Tibial nerve (tissue), 4 donors: Measurements from ENCODE around the gene POSTN. TPM values are rescaled to one million over a fixed set of nuclear protein-coding genes. Genes with fewer than 3 reads are reported as not detected.

Experiments
- DNase-seq, 2 donors: peaks; one replicate each; pipeline ENCODE4 v3.0.0-alpha.2; 2019; ENCODE audit warnings: low spot score in 2 of 2
- H3K27ac ChIP-seq, 4 donors: fragments of 200-600 bp; sonication (generic) in 3 of 4; one replicate each; pipeline ENCODE4 v1.5.1; 2017 to 2019; ENCODE audit warnings: mild to moderate bottlenecking in 1 of 4
- H3K27me3 ChIP-seq, 2 donors: fragments of 200-600 bp; sonication (generic) in 1 of 2; one replicate each; pipeline versions ENCODE4 v1.5.1 to v1.6.0; 2017 to 2019
- H3K36me3 ChIP-seq, 3 donors: fragments of 200-600 bp; sonication (generic); one replicate each; pipeline ENCODE4 v1.5.1; 2018 to 2019
- H3K4me1 ChIP-seq, 4 donors: fragments of 200-600 bp; sonication (generic) in 3 of 4; one replicate each; pipeline ENCODE4 v1.5.1; 2017 to 2019
- H3K4me3 ChIP-seq, 4 donors: fragments of 200-600 bp; sonication (generic) in 3 of 4; one replicate each; pipeline ENCODE4 v1.5.1; 2017 to 2019; ENCODE audit warnings: mild to moderate bottlenecking in 1 of 4, moderate library complexity in 1 of 4
- H3K9me3 ChIP-seq, 4 donors: fragments of 200-600 bp; sonication (generic) in 3 of 4; one replicate each; pipeline ENCODE4 v1.5.1; 2017 to 2019
- EP300 ChIP-seq, 2 donors: sonication (generic); formaldehyde crosslinking; IDR thresholded peaks; one replicate each; pipeline ENCODE4 v1.6.1; 2017; ENCODE audit warnings: antibody characterized with exemption in 2 of 2, mild to moderate bottlenecking in 1 of 2
- POLR2A ChIP-seq, 2 donors: fragments of 450-650 bp; IDR thresholded peaks; one replicate each; pipeline ENCODE4 v1.6.1; 2017; ENCODE audit warnings: antibody characterized with exemption in 2 of 2, mild to moderate bottlenecking in 2 of 2, moderate library complexity in 2 of 2
- WGBS, 2 donors: methylation state at CpG; one replicate each; pipeline ENCODE4 v1.1.5; 2018; 5-methylcytosine and 5-hydroxymethylcytosine counted together
- total RNA-seq, 4 donors: library from RNA; depleted of rRNA; stranded (reverse); fragments of >200 nt; gene quantifications; one replicate each; pipeline ENCODE4 v1.1.0, GENCODE V29; 2016
- TF ChIP-seq, protein P1 (sequence below), 5 experiments: fragments of 200-600 bp in 3 of 5; fragments of 450-650 bp in 2 of 5; sonication (generic) in 3 of 5; IDR thresholded peaks; one replicate each; pipeline ENCODE4 v1.5.1; 2016 to 2019; ENCODE audit warnings: antibody characterized with exemption in 5 of 5, mild to moderate bottlenecking in 3 of 5, moderate library complexity in 2 of 5

The POSTN gene
- total RNA-seq, 4 donors from 2014 or later, result 33.7 to 152 (median 70.7) TPM

DNA sequence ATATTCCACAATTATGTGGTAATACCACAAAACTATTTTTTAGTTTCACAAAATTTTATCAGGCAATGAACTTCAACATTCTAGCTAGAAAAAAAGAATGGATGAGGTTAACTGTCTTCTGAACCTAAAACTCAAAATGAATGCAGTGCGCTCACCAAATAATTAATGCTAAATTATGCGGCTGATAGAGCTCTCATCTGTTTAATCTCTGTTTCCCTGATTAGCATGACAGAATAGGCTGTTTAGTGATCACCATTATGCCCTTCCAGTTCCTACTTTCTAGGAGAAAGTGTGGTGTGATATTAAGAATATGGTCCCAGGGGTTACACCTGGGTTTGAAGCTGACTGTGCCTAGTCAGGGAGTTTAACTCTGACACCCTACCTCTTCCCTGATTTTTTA lies 42.8 kb upstream of the POSTN start:
- Histone ChIP-seq H3K4me1 (no peaks in the 10 kb centered on the region), H3K27me3 (no peaks in the 10 kb centered on the region), H3K4me3 (no peak overlapping the region), H3K27ac (no peak overlapping the region), H3K36me3 (no peaks in the 10 kb centered on the region), H3K9me3 (no peaks in the 10 kb centered on the region)
- 95 to 98% methylated on average over 2 of the region's 2 CpGs for WGBS, 2 donors
- TF ChIP-seq, protein P1, sequence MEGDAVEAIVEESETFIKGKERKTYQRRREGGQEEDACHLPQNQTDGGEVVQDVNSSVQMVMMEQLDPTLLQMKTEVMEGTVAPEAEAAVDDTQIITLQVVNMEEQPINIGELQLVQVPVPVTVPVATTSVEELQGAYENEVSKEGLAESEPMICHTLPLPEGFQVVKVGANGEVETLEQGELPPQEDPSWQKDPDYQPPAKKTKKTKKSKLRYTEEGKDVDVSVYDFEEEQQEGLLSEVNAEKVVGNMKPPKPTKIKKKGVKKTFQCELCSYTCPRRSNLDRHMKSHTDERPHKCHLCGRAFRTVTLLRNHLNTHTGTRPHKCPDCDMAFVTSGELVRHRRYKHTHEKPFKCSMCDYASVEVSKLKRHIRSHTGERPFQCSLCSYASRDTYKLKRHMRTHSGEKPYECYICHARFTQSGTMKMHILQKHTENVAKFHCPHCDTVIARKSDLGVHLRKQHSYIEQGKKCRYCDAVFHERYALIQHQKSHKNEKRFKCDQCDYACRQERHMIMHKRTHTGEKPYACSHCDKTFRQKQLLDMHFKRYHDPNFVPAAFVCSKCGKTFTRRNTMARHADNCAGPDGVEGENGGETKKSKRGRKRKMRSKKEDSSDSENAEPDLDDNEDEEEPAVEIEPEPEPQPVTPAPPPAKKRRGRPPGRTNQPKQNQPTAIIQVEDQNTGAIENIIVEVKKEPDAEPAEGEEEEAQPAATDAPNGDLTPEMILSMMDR (IDR thresholded peaks at IDR 0.05), result no peak
- TF ChIP-seq POLR2A (IDR thresholded peaks at IDR 0.05), result no peak
- TF ChIP-seq EP300 (IDR thresholded peaks at IDR 0.05), result no peak
- DNase-seq, result no peak

DNA sequence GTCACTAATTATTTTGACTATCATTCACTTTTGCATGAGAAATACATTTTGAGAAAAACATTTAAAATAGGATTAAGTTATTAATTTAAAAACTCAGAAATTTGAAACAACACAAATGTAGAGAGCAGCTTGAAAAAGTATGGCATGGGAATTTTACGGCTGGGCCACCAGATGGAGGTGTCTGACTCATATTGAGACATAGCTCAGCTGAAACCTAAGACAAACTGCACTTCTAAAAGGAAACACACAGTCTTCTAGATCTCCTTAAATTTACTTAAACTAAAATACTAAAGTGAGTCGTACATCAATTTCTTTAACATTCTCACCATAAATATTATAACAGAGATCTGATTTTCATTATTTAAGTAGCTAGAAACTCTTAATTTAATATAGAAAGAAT lies 41.9 kb upstream of the POSTN start:
- DNase-seq, result no peak
- Histone ChIP-seq H3K36me3 (no peaks in the 10 kb centered on the region), H3K27me3 (no peaks in the 10 kb centered on the region), H3K4me1 (no peaks in the 10 kb centered on the region), H3K9me3 (no peaks in the 10 kb centered on the region), H3K4me3 (no peak overlapping the region), H3K27ac (no peak overlapping the region)
- TF ChIP-seq POLR2A (IDR thresholded peaks at IDR 0.05) (no peak), EP300 (IDR thresholded peaks at IDR 0.05) (no peak)
- TF ChIP-seq, protein P1 (IDR thresholded peaks at IDR 0.05), result peak in 3 of 5 experiments; percentile 7 to 39 (median 32)
- WGBS, 2 donors, result 22 to 24% methylated on average over 2 of the region's 2 CpGs

DNA sequence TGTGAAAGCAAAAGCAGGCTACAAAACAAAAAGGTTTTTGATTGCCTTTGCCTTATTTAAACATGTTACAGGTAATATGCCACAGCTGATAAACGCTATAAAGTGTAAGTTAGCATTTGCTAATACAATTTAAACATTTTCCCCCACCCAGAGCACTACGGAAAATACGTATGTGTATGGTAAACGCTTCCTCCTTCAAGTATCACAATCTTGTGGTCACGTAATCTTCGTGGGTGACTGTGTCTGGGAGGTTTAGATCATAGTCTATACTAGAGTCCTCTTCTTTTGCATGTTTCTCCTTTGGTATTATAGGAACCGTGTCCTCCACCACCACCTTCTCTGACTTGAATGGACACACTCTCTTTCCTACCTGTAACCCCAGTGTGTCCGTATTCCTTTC lies 38.1 kb upstream of the POSTN start:
- H3K4me3 ChIP-seq, result no peak overlapping the region
- DNase-seq, result no peak
- H3K27ac ChIP-seq, result no peak overlapping the region
- H3K27me3 ChIP-seq, result no peaks in the 10 kb centered on the region
- WGBS, 2 donors, result 83 to 87% methylated on average over 8 of the region's 8 CpGs
- TF ChIP-seq EP300 (IDR thresholded peaks at IDR 0.05) (no peak), POLR2A (IDR thresholded peaks at IDR 0.05) (no peak)
- TF ChIP-seq, protein P1 (IDR thresholded peaks at IDR 0.05), result no peak
- no peaks in the 10 kb centered on the region for H3K36me3 ChIP-seq
- no peaks in the 10 kb centered on the region for H3K4me1 ChIP-seq
- no peaks in the 10 kb centered on the region for H3K9me3 ChIP-seq

DNA sequence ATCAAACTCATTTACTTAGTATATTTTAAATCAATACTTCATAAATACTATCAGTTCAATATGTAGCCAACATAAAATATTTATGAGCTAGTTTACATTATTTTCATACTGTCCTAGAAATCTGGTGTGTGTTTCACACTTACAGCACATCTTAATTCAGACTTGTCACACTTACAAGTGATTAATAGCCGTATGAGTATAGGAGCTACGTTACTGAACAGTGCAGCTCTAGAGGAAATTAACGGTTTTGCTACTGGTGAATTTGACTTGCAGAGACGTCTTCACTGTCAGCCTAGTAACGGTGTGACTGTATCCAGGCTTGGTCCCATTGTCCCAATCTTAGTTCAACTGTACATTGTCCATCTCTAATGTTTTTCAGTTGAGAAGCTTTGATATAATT lies 33.7 kb upstream of the POSTN start:
- Histone ChIP-seq H3K4me1 (no peaks in the 10 kb centered on the region), H3K9me3 (no peaks in the 10 kb centered on the region), H3K36me3 (no peaks in the 10 kb centered on the region), H3K27me3 (no peaks in the 10 kb centered on the region), H3K27ac (no peak overlapping the region), H3K4me3 (no peak overlapping the region)
- DNase-seq, result no peak
- TF ChIP-seq, protein P1 (IDR thresholded peaks at IDR 0.05), result no peak
- WGBS, 2 donors, result 57 to 65% methylated on average over 5 of the region's 5 CpGs

DNA sequence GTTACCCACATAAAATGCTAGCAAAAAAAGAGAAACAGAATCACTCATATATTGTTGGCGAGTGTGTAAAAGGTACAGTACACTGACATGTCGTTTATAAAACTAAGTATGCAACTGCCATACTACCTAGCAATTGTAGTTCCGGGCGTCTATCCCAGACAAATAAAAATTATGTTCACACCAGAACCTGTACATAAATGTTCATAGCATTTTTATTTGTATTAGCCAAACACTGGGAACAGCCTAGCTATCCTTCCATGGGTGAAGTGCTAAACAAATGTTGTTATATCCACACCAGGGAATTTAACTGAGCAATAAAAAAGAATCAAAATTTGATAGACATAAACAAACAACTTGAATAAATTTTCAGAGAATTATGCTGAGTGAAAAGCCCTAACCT lies 28.9 kb upstream of the POSTN start:
- 64 to 65% methylated on average over 4 of the region's 4 CpGs for WGBS, 2 donors

GRCh38 chr13:37621811-37622361 lies 23.3 kb upstream of the POSTN start:
- Histone ChIP-seq H3K36me3 (no peaks in the 10 kb centered on the region), H3K27ac (no peak overlapping the region), H3K4me3 (no peak overlapping the region), H3K9me3 (no peaks in the 10 kb centered on the region), H3K27me3 (no peaks in the 10 kb centered on the region), H3K4me1 (no peaks in the 10 kb centered on the region)
- TF ChIP-seq, protein P1 (IDR thresholded peaks at IDR 0.05), result no peak
- 69 to 70% methylated on average over 3 of the region's 3 CpGs for WGBS, 2 donors
- DNase-seq, result no peak

More for the DNA sequence above, 28.9 kb upstream of the POSTN start:
- Histone ChIP-seq H3K27me3 (no peaks in the 10 kb centered on the region), H3K4me1 (no peaks in the 10 kb centered on the region), H3K4me3 (no peak overlapping the region), H3K36me3 (no peaks in the 10 kb centered on the region), H3K27ac (no peak overlapping the region), H3K9me3 (no peaks in the 10 kb centered on the region)
- TF ChIP-seq POLR2A (IDR thresholded peaks at IDR 0.05) (no peak), EP300 (IDR thresholded peaks at IDR 0.05) (no peak)
- no peak for DNase-seq
